ENCODE data around the gene POTEH.
"Not testable (repeated sequence)": the region's sequence is repeated elsewhere in the genome, so short reads cannot be mapped to it uniquely, and the experiment has no call there.

GRCh38 chr22:15661102-15661501 is 28.7 kb upstream of the POTEH start:
- TF ChIP-seq CTCF, POLR2AphosphoS5, POLR2A, EP300 (IDR thresholded peaks at IDR 0.05): not testable (repeated sequence)
